Forelimb muscle (tissue), 1 donor: ENCODE measurements around the gene FOXA1. TPM values are rescaled to one million over a fixed set of nuclear protein-coding genes. Genes with fewer than 3 reads are reported as not detected.
"Not testable (repeated sequence)": the region's sequence is repeated elsewhere in the genome, so short reads cannot be mapped to it uniquely, and the experiment has no call there.

Experiments used
- DNase-seq: peaks from one replicate; pipeline ENCODE4 v3.0.0-alpha.2; 2013; ENCODE audit warnings: low read depth
- polyA plus RNA-seq: library from polyadenylated mRNA; unstranded; fragments of 120-200 nt; gene quantifications from one replicate; pipeline ENCODE4 v1.2.1, GENCODE V29; 2013; ENCODE audit not compliant: insufficient read length

Gene FOXA1
- polyA plus RNA-seq, 1 donor = not detected

DNA sequence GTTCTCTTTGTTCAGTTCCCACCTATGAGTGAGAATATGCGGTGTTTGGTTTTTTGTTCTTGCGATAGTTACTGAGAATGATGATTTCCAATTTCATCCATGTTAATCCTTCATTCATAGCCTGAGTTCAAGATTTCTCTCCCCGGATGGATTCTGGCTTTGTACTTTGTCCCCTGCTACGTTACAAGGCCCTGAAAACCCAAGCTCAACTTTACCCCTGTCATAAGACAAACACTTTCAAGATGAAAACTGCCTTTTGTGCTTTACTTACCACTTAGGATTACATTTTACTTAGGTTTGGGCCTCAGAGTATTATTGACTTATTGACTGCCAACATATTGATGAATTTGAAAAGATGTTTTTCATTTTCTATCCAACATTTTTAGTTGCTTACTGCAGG, 36.3 kb downstream of the FOXA1 start:
- no peak for DNase-seq

DNA sequence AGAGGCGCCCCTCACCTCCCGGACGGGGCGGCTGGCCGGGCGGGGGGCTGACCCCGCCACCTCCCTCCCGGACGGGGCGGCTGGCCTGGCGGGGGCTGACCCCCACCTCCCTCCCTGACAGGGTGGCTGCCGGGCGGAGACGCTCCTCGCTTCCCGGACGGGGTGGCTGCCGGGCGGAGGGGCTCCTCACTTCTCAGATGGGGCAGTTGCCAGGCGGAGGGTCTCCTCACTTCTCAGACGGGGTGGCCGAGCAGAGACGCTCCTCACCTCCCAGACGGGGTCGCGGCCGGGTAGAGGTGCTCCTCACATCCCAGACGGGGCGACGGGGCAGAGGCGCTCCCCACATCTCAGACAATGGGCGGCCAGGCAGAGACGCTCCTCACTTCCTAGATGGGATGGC, 39.5 kb downstream of the FOXA1 start:
- DNase-seq = not testable (repeated sequence)

DNA sequence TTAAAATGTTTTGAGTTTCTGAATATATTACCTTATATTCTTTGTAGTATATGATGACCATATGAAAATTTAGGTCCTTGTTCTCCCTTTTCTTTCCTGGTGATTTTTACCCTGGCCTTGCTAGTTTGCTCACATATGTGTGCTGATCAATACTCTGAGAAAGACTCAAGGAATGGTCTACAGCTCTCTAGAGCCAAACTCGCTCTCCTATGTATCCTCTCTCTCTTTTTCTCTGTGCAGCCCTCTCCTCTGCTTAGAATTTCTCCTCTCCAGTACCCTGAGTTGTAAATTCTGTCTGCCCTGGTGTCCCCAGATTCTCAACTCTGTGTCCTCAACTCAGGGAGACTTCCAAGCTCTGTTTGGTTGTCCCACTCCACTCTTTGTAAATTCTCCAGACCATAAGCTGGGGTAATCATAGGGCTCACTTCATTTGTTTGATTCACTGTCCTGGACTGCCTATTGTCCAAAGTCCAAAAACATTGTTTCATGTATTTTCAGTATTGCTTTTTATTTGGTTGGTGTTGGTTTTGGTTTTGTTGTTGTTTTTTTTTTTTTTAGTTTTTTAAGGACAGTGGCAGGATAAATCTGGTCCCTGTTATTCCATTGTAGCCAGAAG, 41.0 kb downstream of the FOXA1 start:
- no peak for DNase-seq

DNA sequence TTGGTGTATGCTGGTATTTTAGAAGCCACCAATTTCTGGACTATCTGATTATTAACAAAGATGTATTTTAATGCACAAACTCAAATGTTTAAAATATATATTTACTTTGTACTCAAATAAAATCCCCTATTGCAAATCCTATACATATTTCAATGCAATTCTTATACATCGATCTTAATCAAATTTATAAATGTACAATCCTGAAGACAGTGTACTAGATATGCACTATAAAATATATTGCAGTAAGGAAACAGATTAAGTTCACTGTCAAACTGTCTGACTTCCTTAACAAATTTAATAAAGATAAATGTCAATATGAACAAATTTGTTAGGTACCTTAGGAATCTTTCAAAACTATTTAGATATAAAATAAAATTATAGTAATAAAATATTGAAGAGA, 43.9 kb downstream of the FOXA1 start:
- no peak for DNase-seq

DNA sequence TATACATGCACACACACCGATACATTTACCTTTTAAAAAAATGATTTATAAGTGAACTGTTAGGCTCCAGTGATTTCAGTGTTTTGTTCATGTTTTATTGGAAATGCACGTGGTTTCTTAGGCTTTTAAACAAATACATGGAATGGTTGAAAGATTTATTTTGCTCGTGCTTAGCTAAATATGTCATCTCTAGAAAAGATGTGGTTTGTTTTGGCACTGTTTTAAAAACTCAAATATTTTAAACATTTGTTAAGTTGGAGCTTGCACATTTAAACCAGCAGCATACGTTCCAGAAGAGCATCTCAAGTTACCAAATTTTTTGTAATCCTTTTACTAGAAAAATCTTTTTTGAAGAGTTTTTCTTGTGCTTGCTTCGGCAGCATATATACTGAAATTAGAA, 44.5 kb downstream of the FOXA1 start:
- no peak for DNase-seq

DNA sequence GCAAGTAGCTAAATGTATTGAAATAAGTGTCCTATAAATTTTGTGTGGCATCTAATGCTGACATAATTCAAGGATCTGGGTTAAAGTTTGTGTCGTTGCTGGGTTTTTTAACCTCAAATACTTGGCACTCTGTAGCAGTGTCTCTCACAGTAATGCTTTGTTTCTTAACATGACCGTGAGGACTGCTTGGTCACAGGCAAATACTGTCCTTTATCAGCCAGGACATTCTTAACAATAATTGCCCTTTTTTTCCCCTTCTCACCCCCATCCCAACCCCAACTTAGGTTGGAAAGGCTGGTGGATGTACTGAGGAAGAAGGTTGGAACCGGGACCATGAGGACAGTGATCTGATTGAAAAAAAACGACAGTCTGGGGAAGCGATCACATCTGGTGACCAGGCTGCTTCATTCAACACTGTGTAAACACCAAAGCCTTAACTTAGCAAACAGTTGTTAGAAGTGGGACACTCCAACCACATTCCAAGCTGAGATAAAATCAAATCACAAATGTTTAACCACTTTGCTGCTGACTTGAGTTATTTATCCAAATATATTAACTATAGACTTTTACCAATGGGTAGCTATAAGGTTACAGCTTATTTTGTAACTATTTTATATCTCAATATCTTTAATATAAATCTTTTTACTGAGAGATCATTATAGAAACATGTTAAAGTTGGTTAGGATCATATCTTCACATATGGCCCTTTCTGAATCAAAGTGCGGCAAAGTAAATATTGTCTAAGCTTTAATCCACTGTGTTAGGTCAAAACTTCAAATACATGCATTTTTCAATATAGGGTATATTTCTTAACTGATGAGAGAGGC, 48.2 kb downstream of the FOXA1 start:
- no peak for DNase-seq

DNA sequence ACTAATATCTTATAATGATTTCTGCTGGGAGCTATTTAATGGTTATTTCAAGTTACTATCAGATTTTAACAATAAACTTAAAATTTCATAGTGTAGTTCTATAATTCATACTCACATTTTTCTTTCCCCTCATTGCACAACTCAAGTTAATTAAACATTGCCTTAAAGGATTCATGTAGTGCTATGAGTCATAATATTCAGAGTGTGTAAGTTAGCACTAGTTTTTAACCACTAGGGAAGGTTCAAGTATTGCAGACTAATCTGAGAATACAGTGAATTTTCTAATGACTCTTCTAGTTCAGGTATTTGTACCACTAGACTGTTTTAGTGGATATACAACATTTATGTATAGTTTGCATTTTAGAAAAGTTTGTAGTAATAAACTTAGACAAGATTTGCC, 49.9 kb downstream of the FOXA1 start:
- no peak for DNase-seq

DNA sequence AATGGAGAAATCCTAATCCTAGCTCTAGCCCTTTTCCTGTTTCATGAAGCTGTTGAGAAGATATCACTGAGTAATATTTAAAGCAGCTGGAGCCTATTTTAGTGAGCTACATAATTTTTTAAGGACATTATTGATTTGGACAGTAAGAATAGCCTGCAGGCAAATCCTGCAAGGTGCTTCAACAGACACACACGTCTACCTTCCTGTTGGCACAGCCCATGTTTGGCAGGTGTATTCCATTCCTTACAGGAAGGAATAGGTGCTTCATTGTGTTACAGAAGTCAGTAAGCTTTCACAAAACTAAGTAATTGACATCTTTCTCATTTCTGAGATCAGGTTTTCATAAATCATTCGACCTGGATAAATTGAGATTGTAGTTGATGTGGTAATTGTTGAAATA, 50.6 kb downstream of the FOXA1 start:
- no peak for DNase-seq

DNA sequence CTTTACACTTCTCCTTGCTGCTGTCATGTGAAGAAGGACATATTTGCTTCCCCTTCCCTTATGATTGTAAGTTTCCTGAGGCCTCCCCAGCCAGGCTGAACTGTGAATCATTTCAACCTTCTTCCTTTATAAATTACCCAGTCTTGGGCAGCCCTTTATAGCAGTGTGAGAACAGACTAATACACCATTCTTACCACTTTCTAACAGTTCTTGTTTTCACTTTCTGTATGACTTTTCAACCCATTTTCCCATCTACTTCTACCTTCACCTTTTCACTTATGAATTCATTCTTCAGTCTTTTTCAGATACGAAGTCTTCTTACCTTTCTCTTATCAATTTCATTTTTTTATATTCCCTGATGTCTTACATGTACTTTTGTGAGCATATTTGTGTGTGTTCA, 55.1 kb downstream of the FOXA1 start:
- no peak for DNase-seq

Other genes starting within 250 kb of the FOXA1 start
- 0.06 TPM for gene TTC6, start 380 bp upstream of the FOXA1 start, polyA plus RNA-seq